ENCODE data around the gene PRKAR2B.

GRCh38 chr7:107147464-107148393 is 103.2 kb downstream of the PRKAR2B start:
- peak; percentile 70 for TF ChIP-seq CTCF (IDR thresholded peaks at IDR 0.05; ENCODE audit: poor library complexity)
- TF ChIP-seq EZH2phosphoT487 (IDR thresholded peaks at IDR 0.05; ENCODE audit: low read depth, severe bottlenecking, unreplicated experiment): no peak
- TF ChIP-seq EZH2 (IDR thresholded peaks at IDR 0.05; ENCODE audit: borderline replicate concordance): no peak

All from hepatocyte (in vitro differentiated cells).